Kasumi-1 (cell line): ENCODE data around the gene TIGD1.
"Not testable (repeated sequence)": the region's sequence is repeated elsewhere in the genome, so short reads cannot be mapped to it uniquely, and the experiment has no call there.

Source experiments
- DNase-seq, 2 experiments: peaks; one replicate each; lab custom pipeline; 2025; lab: John Stamatoyannopoulos, UW

The TIGD1 gene

DNA sequence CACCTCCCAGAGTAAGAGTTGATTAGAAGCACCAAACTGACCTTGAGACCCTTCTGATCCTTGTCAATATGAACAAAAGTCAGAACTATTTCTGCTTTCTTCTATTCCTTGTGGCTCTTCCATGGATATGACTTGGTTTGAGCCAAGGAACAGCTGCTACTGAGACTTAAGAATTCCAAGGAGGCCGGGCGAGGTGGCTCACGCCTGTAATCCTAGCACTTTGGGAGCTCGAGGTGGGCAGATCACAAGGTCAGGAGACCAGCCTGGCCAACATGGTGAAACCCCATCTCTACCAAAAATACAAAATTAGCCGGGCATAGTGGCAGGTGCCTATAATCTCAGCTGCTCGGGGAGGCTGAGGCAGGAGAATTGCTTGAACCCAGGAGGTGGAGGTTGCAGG, 20.1 kb upstream of the TIGD1 start:
- not testable (repeated sequence) for DNase-seq

DNA sequence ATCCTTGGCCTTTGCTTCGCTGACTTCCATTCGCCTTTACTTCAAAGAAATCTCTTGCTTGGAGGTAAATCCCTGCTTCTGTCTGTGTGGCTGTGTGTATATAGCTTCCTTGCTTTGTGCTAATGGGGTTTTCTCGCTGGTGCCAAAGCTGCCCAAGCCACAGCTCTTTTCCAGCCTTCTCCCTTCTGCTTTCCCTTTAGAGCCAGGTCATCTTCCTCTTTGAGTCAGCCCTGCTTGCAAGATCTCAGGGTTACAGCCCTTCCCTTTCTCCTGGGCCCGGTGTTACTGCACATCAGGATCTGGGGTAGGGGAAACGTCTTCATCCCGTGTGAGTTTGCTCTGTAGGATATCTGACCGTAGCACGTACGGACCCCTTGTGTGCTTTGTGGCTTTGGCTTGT, 19.2 kb upstream of the TIGD1 start:
- no peak for DNase-seq

DNA sequence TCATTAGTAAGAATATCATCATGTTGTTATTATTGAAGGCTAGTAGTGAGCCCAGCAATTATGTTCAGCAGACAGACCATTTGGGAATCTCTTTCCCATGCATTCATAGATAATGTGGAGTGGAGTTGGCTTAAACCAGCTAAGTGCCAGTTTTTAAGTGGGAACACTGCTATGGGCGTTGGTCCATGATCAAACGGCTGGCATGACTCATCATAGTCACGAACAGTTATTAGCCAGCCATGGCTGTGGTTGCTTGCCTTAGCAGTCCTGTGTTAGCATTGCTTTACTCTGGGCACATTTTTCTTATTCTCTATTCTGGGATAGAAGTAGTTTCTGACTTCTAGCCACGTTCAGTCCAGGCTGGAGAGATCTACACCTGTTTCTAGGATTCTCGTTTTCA, 17.8 kb upstream of the TIGD1 start:
- DNase-seq: no peak

DNA sequence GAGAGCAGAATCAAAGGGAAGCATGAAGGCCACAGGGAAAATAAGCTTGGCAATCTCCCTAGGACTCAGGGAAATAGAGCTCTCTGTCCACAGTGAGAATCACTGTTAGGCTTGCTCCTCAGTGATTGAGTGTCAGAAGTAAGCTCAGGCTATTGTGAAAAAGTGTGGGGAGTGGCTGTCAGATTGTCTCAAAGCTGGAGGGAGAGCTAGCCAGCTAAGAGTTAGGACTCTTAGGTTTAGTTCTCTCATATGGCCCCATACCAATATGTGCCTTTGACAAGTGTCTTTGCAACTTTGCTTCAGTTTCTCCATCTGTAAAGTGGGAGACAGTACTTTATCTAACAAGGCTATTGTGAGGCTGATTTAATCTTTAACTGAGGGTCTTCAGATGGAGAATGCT, 17.4 kb upstream of the TIGD1 start:
- no peak for DNase-seq

DNA sequence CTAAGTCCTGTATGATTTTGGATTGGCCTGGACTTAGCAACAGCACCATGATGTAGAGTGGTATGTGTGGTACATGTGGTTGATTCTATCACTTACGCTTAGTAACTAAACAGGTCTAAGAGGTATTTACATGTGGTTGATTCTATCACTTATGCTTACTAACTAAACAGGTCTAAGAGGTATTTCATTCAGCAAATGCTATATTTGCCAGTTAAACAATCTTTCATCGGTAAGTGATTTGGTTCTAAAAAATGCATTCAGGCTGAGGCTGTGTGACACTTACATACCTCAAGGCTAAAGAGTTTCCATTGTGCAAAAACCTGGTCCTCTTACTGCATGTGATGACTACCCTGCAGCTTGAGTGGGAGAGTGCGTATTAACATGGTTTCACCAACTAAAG, 13.2 kb upstream of the TIGD1 start:
- DNase-seq: no peak

DNA sequence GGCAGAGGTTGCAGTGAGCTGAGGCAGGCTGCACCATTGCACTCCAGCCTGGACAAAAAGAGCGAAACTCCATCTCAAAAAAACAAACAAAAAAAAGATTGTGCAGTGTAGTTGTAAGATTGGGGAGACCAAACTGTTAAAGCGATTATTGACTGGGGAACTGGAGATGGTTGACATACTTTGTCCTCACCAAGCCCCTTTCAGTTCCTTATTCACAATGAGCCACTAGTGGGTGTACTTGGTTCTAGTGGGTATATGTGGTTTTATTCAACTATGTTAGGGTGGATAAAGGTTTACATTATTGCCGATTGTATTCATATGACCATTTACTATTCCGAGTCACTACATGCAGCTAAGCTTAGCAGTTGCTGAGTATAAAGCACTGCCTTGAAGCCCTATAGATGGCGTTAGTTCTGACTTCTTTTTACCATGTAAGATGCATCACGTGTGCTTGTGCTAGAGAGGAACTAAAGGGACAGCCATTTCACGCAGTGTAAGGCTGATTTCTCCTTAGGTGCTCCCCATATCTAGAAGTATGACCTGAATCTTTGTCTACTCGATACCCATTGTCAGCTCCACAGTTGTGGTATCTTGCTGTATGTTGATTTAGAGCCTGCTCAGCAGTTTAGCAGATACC, 12.3 kb upstream of the TIGD1 start:
- peak in 1 of 2 experiments; percentile 6 for DNase-seq

DNA sequence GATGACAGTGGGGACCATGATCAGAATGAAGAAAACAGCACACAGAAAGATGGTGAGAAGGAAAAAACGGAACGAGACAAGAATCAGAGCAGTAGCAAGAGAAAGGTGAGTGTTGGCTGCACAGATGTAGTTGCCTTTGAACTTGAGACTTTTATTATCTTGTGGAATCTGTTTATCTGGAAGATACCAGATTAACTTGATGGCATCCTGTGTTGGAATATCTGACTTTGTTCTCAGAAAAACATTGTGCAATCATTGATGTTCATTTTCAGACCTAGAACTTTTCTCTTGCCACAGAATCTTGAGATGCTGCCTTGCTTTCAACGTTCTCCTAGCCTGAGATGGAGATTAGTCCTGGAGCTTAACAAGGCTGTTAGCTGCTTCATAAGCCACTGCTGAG, 6.1 kb upstream of the TIGD1 start:
- DNase-seq: no peak

DNA sequence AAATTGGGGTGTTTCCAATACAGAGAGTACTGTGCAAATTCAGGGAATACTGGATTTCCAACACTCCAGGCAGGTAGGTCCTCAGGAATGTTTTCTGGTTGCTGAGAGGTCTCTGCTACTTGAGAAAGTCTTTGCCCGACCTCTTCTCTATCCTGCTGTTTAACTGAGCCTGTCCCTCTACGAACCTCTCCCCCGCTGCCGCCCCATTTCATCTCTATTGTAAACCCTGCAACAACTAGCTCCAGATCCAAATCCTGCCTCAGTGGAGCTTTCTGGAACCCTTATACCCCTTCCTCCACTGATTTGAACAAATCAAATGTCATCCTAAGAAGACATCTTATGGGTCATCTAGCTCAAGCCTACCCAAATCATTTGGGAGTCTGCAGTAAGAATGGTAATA, 1.4 kb upstream of the TIGD1 start:
- DNase-seq: no peak

DNA sequence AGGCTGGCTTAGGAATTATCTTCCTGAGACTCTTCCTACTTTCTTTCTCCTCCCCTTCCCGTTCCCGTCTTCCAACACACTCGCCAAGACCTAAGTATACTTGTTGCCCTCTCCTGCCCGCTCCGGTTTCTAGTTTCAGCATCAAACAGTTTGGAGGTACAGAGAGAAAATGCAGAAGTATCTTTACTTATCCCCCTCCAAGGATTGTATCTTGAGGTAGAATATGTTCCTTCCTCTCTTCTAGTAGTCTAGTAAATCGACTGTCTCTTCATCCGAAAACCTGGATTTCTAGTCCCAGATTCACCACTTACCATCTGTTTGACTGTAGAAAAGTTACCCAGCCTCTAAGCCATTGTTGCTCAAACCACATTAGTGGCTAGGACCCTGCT, 887 bp upstream of the TIGD1 start:
- DNase-seq: no peak

DNA sequence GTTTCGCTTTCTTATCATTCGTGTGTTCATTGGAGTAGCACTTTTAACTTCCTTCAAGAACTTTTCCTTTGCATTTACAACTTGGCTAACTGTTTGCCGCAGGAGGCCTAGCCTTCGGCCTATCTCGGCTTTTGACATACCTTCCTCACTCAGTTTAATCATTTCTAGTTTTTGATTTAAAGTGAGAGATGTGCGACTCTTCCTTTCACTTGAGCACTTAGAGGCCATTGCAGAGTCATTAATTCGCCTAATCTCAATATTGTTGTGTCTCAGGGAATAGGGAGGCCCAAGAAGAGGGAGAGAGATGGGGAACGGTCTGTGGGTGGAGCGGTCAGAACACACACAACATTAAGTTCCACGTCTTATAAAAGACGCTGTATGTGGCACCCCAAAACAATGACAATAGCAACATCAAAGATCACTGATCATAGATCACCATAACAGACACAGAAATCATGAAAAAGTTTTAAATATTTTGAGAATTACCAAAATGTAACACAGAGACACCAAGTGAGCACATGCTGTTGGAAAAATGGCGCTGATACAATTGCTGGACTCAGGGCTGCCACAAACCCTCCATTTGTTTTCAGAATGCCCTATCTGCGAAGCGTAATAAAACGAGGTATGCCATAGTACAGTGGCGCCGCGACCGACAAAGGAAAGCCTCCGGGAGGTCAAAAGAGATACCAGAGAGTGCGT, 553 bp downstream of the TIGD1 start:
- no peak for DNase-seq

DNA sequence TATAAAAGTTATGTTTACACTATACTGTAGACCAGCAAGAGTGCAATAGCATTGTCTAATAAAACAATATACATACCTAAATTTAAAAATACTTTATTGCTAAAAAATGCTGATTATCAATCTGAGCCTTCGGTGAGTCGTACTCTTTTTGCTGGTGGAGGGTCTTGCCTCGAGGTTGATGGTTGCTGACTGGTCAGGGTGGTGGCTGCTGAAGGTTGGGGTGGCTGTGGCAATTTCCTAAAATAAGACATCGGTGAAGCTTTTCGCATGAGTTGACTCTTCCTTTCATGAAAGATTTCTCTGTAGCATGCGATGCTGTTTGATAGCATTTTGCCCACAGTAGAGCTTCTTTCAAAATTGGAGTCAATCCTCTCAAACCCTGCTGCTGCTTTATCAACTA, 2.4 kb downstream of the TIGD1 start:
- DNase-seq: no peak

DNA sequence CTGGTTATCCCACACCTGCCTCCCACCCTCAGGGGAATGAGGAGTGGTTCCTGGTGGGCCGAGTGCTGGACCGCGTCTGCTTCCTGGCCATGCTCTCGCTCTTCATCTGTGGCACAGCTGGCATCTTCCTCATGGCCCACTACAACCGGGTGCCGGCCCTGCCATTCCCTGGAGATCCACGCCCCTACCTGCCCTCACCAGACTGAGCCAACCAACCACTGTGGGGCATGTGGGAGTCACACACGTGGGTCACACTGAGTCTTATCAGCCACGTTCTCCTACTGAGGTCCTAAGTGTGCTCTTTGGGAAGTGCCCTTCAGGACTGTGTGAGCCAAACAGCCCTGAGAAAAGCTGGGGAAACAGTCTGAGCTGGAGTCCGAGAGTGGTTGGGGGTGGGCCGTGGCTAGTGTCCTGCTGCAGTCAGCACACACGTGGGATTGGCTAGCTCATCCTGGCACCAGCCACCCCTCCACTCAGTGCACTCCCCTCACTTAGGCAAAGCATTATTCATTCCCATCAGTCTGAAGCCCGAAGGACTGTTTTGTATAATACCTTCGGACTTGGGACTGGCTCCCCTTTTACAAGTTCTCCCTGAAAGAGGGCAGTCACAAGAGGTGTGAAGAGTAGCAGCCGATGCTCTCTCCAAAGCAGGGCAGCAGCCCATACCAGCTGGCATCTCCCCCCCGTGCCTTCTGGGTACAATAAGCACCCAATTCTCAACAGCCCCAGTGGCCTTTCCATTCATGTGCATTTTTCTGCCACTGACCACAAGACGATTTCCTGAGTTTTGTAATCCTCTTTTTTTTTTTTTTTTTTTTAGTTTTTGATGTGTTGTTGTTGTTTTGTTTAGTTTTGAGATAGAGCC, 4.6 kb downstream of the TIGD1 start:
- DNase-seq: no peak

DNA sequence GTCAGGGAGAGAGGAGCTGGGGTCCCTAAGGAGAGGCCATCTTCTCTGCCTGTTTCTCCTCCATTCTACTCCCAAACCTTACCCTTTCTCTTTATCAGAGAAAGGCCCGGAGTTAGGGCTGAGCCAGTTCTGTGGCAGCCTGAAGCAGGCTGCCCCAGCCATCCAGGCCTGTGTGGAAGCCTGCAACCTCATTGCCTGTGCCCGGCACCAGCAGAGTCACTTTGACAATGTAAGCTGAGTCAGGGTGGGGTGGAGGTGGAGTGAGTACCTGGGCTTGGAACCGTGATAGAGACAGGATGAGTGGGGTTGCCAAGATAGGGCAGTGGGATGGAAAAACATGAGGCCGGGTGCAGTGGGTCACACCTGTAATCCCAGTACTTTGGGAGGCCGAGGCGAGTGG, 5.7 kb downstream of the TIGD1 start:
- no peak for DNase-seq

DNA sequence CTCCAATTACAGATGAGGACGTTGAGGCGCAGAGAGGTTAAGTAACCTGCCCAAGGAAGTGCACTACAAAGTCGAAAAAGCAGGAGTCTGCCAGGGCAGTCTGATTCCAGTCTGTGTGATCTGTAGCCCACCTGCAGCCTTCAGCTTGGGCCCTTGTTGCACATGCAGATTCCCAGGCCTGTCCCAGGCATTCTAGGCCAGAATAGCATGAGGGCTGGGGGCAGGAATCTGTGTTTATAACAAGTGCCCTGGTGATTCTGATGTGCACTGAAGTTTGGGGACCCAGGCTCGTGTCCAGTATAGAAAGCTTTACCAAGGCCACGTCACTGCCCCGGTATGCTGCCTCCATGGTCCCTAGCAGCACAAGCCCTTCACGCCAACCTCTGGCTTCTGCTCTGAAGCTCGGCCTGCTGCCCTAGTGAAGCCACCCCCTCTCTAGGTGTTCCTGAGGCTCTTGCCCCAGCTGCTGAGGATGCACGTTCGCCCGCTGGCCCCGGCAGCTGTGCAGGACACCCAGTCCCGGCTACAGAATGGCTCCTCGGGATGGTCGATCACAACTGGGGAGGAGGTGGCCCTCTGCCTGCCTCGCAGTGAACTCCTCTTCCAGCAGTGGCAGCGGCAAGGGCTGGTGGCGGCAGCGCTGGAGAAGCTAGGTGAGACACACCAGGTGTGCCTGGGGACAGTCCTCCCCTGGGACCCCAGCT, 6.3 kb downstream of the TIGD1 start:
- DNase-seq: no peak

DNA sequence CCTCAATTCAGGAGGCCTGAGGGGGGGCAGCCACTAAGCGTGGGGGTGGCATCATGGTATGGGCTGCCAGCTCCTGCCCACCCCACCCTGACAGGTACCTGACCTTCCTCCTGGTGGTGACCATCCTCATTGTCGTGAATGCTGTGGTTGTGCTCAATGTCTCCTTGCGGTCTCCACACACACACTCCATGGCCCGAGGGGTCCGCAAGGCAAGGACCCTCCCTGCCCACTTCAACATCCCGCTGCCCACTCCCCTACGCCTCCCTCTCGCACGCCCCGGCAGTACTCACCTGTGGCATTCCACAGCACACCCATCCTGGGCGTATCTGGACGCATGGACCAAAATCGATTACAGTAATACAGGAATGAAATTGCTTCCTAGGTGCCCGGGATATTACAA, 6.9 kb downstream of the TIGD1 start:
- no peak for DNase-seq

DNA sequence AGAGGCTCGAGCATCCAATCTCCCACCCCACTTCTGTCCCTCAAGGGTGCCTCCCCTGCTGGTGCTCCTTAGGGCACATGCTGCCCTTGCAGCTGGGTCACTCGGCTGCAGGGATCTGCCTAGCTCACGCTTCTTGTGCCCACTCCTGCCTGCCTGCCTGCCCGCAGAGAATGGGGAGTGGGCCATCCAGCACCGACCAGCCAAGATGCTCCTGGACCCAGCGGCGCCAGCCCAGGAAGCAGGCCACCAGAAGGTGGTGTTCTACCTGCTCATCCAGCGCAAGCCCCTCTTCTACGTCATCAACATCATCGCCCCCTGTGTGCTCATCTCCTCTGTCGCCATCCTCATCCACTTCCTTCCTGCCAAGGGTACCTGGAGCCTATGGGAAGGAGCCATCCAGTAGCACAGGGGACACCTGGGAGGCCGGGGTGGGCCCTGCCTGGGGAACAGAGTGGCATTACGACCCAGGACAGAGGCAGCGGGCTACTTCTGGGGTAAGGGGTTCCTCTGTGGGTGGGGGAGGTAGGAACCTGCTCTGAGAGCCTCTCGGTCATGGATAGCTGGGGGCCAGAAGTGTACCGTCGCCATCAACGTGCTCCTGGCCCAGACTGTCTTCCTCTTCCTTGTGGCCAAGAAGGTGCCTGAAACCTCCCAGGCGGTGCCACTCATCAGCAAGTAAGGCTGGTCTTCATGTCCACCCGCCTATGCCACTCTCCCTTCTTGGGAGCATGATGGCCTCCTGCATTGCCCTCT, 7.5 kb downstream of the TIGD1 start:
- DNase-seq: no peak

DNA sequence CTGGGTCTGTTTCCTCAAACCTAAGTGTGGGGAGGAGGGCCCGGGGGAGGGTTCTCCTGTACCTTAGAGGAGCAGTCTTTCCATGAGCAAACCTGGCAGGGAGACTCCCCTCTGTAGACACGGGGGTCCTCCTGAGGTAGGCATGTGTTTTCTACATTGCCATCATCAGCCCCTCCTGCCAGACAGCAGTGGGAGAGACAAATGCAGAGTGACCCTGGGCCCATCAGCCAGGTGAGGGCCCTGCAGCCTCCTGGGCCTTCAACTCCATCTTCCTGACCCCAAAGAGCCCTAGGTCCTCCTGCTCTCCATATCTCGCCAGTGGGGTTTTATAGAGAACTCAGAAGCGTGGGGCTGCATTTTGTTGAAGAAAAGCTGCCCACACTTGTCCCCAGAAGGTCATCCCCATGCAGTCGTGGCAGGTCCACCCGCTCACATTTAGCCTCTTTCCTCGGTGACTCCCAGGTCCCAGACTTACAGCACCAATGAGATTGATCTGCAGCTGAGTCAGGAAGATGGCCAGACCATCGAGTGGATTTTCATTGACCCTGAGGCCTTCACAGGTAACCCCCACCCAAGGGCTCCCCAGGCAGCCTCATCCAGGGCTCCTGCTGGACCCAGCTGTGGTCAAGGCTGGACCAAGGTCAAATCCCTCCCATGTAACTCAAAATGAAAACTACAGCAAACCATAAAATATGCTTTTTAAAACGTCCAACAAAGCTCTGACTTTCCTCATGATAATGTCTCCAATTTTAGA, 8.2 kb downstream of the TIGD1 start:
- DNase-seq: no peak

DNA sequence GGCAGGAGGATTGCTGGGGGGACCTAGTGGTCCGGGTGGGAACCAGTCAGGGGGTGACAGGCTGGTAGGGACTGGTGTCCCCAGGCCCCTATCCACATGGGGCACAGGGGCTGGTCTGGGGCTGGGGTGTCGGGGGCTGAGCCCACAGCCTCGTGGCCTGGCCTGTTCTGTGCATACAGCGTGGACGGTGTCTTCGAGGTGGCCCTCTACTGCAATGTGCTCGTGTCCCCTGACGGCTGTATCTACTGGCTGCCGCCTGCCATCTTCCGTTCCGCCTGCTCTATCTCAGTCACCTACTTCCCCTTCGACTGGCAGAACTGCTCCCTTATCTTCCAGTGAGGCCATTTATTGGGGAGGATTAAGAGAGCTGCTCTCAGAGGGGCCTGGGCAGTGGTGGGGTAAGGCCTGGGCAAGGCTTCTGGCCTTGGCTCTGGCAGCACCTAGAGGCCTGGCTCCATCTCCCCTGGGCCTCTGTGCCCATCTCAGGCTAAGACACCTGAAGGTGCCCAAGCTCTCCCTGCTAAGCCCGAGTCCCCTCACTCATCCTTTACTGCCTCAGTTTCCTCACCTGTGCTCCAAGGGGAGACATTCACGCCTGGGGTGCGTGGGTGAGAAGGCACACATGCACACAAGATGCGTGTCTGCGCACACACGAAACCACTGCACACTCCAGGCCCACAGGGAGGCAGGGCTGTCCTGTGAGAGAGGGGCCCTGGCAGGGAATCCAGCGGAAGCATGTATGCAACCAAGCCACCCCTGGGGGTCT, 9.0 kb downstream of the TIGD1 start:
- DNase-seq: no peak

DNA sequence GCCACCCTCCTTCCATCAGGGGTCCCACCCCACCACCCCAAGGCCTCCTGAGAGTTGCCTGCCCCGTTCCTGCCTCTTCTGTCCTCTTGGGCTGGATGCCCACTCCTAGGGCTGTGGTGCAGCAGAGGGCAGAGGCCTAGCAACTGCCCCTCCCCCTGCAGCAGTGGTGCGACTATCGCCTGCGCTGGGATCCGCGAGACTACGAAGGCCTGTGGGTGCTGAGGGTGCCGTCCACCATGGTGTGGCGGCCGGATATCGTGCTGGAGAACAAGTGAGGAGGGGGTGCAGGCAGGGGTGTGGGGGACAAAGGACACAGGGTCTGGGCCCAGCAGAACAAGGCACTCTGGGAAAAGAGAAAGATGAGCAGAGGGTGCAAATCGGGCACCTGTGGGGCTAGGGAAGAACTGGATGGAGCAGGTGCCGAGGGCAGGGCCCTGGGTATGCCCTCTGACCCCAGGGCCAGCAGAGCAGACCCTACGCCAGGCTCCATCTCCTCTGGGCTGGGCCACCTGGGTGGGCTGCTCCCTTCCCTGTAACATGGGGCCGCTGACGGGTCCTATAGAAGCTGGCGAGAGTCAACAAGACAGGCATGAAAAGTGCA, 9.8 kb downstream of the TIGD1 start:
- no peak for DNase-seq
